Measurements from ENCODE around the gene UBXN7.

GRCh38 chr3:196412704-196413103 is 19.5 kb downstream of the UBXN7 start:
- TF ChIP-seq CTCF (conservative IDR thresholded peaks at IDR 0.05 in 1 of 2, IDR thresholded peaks at IDR 0.05 in 1 of 2; ENCODE audit: low read depth in 1 of 2, low read length in 2 of 2): no peak
- TF ChIP-seq EZH2 (IDR thresholded peaks at IDR 0.05; ENCODE audit: low read length, missing control alignments): no peak
